WERI-Rb-1 (cell line): ENCODE results near the gene XPC.

ENCODE experiments used
- DNase-seq: peaks from one replicate; pipeline ENCODE4 v3.0.0-alpha.2; 2020
- H3K27ac ChIP-seq: fragments of 250-450 bp; sonication (Bioruptor Pico); 2 replicates; pipeline ENCODE4 v1.5.1; 2020; ENCODE audit warnings: mild to moderate bottlenecking, moderate library complexity
- H3K27me3 ChIP-seq: fragments of 250-450 bp; sonication (Bioruptor Pico); 2 replicates; pipeline ENCODE4 v1.5.1; 2021; ENCODE audit warnings: mild to moderate bottlenecking, low read depth, moderate library complexity; ENCODE audit not compliant: insufficient read depth, severe bottlenecking
- H3K36me3 ChIP-seq: fragments of 250-450 bp; sonication (Bioruptor Pico); 2 replicates; pipeline ENCODE4 v1.5.1; 2020; ENCODE audit warnings: mild to moderate bottlenecking, moderate library complexity
- H3K4me3 ChIP-seq: 2 replicates; pipeline ENCODE4 v1.5.1; 2011; ENCODE audit warnings: low read depth, mild to moderate bottlenecking, control low read depth, low read length
- H3K9me3 ChIP-seq: fragments of 250-450 bp; sonication (Bioruptor Pico); 2 replicates; pipeline ENCODE4 v1.5.1; 2021; ENCODE audit warnings: mild to moderate bottlenecking, moderate library complexity; ENCODE audit not compliant: severe bottlenecking
- TF ChIP-seq, protein P1 (sequence below): IDR thresholded peaks from 2 replicates; pipeline ENCODE4 v1.5.1; 2011; ENCODE audit warnings: low read depth, mild to moderate bottlenecking, control low read depth, inconsistent platforms, low read length

XPC gene

GRCh38 chr3:14200841-14201240 lies 22.4 kb upstream of the XPC start:
- Histone ChIP-seq H3K36me3 (peaks cover 29% of the 10 kb centered on the region), H3K27ac (no peak overlapping the region), H3K4me3 (no peak overlapping the region), H3K9me3 (no peaks in the 10 kb centered on the region), H3K27me3 (no peaks in the 10 kb centered on the region)
- TF ChIP-seq, protein P1, sequence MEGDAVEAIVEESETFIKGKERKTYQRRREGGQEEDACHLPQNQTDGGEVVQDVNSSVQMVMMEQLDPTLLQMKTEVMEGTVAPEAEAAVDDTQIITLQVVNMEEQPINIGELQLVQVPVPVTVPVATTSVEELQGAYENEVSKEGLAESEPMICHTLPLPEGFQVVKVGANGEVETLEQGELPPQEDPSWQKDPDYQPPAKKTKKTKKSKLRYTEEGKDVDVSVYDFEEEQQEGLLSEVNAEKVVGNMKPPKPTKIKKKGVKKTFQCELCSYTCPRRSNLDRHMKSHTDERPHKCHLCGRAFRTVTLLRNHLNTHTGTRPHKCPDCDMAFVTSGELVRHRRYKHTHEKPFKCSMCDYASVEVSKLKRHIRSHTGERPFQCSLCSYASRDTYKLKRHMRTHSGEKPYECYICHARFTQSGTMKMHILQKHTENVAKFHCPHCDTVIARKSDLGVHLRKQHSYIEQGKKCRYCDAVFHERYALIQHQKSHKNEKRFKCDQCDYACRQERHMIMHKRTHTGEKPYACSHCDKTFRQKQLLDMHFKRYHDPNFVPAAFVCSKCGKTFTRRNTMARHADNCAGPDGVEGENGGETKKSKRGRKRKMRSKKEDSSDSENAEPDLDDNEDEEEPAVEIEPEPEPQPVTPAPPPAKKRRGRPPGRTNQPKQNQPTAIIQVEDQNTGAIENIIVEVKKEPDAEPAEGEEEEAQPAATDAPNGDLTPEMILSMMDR, result no peak
- DNase-seq, result no peak

DNA sequence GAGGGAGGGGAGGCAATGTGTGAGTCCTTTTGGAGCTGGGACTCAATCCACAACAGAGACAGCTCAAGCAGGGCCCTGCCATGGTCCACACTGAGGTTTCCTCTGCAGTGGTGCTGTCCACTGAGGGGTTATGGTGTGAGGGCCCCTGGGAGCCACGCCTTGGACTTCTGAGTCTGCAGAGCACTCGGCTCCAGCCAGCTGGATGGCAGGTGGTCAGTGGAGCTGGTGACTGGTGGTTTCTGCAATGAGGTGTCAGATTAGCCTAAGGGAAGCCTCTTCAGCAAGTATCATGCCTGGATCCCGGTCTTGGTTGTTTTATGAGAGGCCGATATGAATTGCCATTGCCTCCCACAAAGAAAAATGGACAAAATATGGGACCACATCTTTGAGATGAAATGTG lies 21.9 kb upstream of the XPC start:
- Histone ChIP-seq H3K27ac (no peak overlapping the region), H3K36me3 (peaks cover 29% of the 10 kb centered on the region), H3K27me3 (no peaks in the 10 kb centered on the region)

DNA sequence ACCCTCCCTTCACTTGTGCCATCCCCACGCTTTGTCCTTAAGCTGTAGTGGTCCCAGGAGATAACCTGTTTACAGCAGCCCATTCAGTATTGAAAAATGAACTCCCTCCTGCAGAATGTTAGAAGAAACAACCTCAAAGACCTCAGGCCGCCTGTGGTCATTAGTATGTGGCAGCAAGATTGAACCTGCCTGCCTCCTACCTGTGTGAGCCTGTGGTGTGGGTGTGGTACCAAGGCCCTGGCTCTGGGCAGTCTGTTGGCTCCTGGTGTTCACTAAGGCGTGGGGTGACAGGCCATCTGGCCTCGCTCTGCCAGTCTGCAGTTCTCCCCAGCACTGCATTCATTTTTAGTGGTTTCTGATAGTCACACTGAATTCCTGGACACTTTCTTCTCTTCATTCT lies 21.2 kb upstream of the XPC start:
- no peak for DNase-seq
- TF ChIP-seq, protein P1, result no peak
- Histone ChIP-seq H3K27ac (no peak overlapping the region), H3K36me3 (peaks cover 29% of the 10 kb centered on the region), H3K9me3 (no peaks in the 10 kb centered on the region), H3K27me3 (no peaks in the 10 kb centered on the region), H3K4me3 (no peak overlapping the region)

More for the DNA sequence above, 21.9 kb upstream of the XPC start:
- TF ChIP-seq, protein P1, result no peak
- no peak overlapping the region for H3K4me3 ChIP-seq
- H3K9me3 ChIP-seq, result no peaks in the 10 kb centered on the region
- DNase-seq, result peak; percentile 32

DNA sequence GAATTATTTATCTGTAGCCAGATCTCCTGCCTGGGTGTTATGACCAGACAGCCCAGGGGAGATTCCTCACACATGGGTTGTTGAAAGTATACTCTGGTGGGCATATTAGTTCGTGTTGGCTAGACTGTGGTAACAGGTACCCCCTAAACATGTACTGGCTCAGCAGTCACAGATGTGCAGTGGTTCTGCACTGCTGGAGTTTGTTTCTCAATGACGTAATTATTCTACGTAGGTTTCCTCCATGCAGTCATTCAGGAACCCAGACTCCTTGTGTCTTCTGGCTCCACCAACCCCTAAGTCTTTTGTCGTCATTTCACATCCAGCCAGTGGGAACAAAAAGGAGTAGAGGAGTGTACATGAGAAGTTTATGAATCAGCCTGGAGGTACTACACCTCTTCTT lies 16.5 kb upstream of the XPC start:
- Histone ChIP-seq H3K36me3 (peaks cover 29% of the 10 kb centered on the region), H3K4me3 (no peak overlapping the region), H3K27me3 (no peaks in the 10 kb centered on the region), H3K9me3 (no peaks in the 10 kb centered on the region), H3K27ac (no peak overlapping the region)
- DNase-seq, result no peak
- TF ChIP-seq, protein P1, result no peak

DNA sequence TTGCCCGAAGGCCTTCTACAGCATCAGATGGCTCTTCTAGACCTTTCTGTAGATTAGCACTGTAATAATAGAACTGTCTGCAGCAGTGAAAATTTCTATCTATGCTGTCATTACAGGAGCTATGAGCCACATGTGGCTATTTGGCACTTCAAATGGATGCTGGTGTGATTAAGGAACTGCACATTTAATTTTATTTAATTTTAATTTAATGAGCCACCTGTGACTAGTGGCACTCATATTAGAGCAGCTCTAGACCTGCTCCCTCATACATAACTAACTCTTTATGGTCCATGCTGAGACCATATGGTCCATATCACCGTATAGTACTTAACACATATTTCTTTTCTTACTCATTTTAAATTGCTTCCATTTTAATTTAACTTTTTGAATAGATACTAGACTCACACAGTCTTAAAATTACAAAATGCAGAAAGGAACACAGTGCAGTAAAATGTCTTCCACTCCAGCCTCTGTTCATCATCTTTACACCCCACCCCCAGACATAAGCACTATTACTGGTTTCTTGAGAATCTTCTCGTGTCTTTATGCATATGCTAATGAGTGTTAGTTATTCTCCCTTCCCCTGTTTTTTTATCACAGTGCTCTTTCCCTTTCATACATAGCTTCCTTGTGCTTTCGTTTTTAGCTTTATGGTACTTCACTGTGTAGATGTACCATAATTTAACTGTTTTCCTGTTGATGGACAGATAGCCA lies 9.8 kb upstream of the XPC start:
- DNase-seq, result no peak
- Histone ChIP-seq H3K9me3 (no peaks in the 10 kb centered on the region), H3K27me3 (no peaks in the 10 kb centered on the region), H3K36me3 (peaks cover 49% of the 10 kb centered on the region), H3K27ac (no peak overlapping the region), H3K4me3 (no peak overlapping the region)
- TF ChIP-seq, protein P1, result no peak
